ENCODE data around the gene MAN2A2. TPM values are rescaled to one million over a fixed set of nuclear protein-coding genes. Genes with fewer than 3 reads are reported as not detected.

The MAN2A2 gene
- total and polyA plus RNA-seq, 8 donors: 46.1 to 86.3 (median 59.4) TPM

DNA sequence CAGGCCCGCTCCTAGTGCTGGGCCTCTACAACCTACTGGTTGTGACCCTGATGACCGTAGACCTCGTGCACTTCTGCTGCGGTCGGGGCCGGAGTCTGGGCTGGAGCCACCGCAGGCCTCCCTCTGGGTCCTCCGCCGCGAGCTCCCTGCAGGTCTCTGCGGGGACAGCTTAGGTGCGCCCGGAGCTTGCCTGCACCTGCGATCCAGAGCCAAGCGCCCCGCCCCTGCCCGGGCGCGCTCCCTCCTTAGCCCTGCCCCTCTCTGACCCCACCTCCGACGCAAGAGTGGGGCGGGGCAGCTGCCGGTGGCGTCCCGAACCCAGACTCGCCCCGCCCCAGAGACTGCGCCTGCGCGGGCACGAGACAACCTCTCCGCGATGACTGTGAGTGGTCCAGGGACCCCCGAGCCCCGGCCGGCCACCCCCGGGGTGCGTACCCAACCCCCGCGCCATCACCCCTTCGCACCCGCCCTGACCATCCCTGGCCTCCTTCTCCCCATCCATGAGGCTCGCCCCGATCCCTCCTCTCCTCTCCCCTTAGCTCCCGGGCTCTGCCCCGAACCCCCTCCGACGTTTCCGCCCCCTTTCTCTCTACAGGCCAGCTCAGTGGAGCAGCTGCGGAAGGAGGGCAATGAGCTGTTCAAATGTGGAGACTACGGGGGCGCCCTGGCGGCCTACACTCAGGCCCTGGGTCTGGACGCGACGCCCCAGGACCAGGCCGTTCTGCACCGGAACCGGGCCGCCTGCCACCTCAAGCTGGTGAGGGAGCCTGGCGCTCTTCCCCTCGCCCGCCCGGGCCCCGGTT, 32.0 kb downstream of the MAN2A2 start, which contains the start of gene UNC45A:
Gene UNC45A, plus strand, starts transcription at position 337 of the 803 bp plus-strand sequence. Its CDS starts 40 bp downstream, at position 377.
- Histone ChIP-seq H3K36me3 (peaks cover 0 to 28% of the 10 kb centered on the region in 2 donors), H3K27ac (peak within 1 kb of the TSS; percentile 77 to 79), H3K4me1 (peaks cover 30 to 63% of the 10 kb centered on the region in 2 donors), H3K9me3 (no peaks in the 10 kb centered on the region), H3K4me3 (peak within 1 kb of the TSS; percentile 79 to 83), H3K27me3 (no peaks in the 10 kb centered on the region)
- DNase-seq (peak; percentile 87 to 99 (median 95)), ATAC-seq (peak; percentile 86)
- TF ChIP-seq CTCF (IDR thresholded peaks at IDR 0.05): no peak
- intact Hi-C loops (cut with DNase I): no loop called here

DNA sequence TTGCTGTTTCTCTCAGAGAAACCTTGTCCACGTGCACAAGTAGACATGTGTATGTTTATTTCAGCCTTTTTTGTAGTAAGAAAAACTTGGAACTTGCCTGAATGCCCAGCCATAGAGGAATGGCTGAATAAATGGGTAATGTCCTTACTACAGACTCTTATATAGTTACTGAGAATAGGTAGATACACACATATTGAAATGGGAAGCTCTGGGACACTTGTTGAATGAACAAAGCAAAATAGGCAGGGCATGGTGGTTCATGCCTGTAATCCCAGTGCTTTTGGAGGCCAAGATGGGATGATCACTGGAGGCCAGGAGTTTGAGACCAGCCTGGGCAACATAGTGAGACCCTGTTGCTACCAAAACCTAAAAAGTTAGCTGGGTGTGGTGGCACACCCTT, 33.7 kb downstream of the MAN2A2 start:
- DNase-seq (no peak), ATAC-seq (no peak)
- H3K9me3 ChIP-seq: no peaks in the 10 kb centered on the region
- no peak overlapping the region for H3K4me3 ChIP-seq
- peaks cover 17 to 48% of the 10 kb centered on the region in 2 donors for H3K4me1 ChIP-seq
- no peak for TF ChIP-seq CTCF (IDR thresholded peaks at IDR 0.05)
- intact Hi-C loops (cut with DNase I): no loop called here
- no peaks in the 10 kb centered on the region for H3K27me3 ChIP-seq
- peaks cover 0 to 45% of the 10 kb centered on the region in 2 donors for H3K36me3 ChIP-seq
- no peak overlapping the region for H3K27ac ChIP-seq

GRCh38 chr15:90938261-90938660, 35.2 kb downstream of the MAN2A2 start:
- Histone ChIP-seq H3K9me3 (no peaks in the 10 kb centered on the region), H3K36me3 (peaks cover 0 to 59% of the 10 kb centered on the region in 2 donors), H3K27me3 (no peaks in the 10 kb centered on the region), H3K4me3 (no peak overlapping the region), H3K27ac (no peak overlapping the region), H3K4me1 (peaks cover 15 to 35% of the 10 kb centered on the region in 2 donors)
- intact Hi-C loops (cut with DNase I): no loop called here
- ATAC-seq (no peak), DNase-seq (no peak)
- no peak for TF ChIP-seq CTCF (IDR thresholded peaks at IDR 0.05)

DNA sequence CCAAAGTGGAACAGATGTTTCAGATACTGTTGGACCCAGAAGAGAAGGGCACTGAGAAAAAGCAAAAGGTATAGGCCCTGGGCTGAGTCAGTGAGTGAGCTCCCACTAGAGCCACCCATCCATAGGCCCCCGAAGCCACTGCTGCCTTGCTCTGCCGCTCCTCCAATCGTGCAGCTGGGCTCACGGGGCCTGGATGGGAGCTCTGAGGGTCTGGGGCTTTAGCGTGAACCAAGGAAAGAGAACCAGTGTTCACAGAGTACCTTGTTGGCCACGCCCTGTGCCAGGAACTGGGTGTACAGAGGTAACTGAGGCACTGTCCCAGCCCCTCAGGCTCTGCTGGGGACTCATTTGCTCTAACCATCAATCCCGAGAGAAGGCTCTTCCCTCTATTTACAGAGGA, 36.7 kb downstream of the MAN2A2 start:
- Histone ChIP-seq H3K4me3 (no peak overlapping the region), H3K9me3 (no peaks in the 10 kb centered on the region), H3K36me3 (peaks cover 0 to 74% of the 10 kb centered on the region in 2 donors), H3K27me3 (no peaks in the 10 kb centered on the region), H3K27ac (no peak overlapping the region), H3K4me1 (peaks cover 11 to 20% of the 10 kb centered on the region in 2 donors)
- no peak for TF ChIP-seq CTCF (IDR thresholded peaks at IDR 0.05)
- intact Hi-C loops (cut with DNase I): no loop called here
- ATAC-seq: no peak
- DNase-seq: peak in 1 of 4 donors; percentile 29

GRCh38 chr15:90941038-90941437, 37.9 kb downstream of the MAN2A2 start:
- TF ChIP-seq CTCF (IDR thresholded peaks at IDR 0.05): no peak
- ATAC-seq: no peak
- peaks cover 0 to 86% of the 10 kb centered on the region in 2 donors for H3K36me3 ChIP-seq
- no peak overlapping the region for H3K4me3 ChIP-seq
- intact Hi-C loops (cut with DNase I): no loop called here
- no peak for DNase-seq
- no peaks in the 10 kb centered on the region for H3K27me3 ChIP-seq
- H3K9me3 ChIP-seq: no peaks in the 10 kb centered on the region
- H3K27ac ChIP-seq: no peak overlapping the region
- peaks cover 8 to 10% of the 10 kb centered on the region in 2 donors for H3K4me1 ChIP-seq

All from left lung (tissue), 10 donors.